Measurements from ENCODE around the gene RSPH9. TPM values are rescaled to one million over a fixed set of nuclear protein-coding genes. Genes with fewer than 3 reads are reported as not detected.

RSPH9 gene
- total RNA-seq, 1 donor from 2014 or later: not detected

DNA sequence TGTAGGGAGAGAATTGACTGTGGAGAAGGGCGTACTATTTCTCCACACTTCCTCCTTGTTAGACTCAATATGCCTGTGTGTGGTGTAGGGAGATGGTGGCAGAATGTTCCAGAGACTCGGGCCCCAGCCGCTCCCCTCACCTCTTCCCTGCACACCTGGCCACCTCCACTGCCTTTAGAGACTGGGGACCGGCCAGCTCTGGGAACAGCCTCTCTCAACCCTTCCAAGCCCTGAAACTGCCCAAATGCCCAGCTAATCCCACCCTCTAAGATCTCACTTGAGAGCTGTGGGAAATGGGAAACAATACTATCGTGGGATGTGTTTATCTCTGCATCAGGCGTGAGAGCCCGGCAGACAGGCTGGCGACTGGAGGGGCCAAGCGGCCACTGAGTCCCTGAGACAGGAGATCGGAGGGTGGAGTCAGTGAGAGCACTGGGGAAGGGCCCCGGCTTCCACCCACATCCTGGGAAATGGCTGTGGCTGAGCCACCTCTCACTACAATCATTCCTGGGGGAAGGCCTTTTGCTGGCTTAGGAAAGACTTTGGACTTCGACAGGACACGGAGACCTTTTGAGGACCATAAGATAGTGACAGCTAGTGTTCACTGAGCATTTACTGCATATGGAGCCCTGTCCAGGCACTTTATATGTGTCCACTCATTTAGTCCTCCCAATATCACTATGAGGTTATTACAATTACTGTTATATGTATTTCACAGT is 73.7 kb downstream of the RSPH9 start:
- intact Hi-C loops (cut with micrococcal nuclease): loop anchor here (10.0 kb wide), 2 partner anchors 334 to 546 kb away; partner anchors contain the start of gene NFKBIE
- H3K9me3 Mint-ChIP-seq: no peaks in the 10 kb centered on the region
- DNase-seq: no peak
- peaks cover 5% of the 10 kb centered on the region for H3K27me3 Mint-ChIP-seq
- ChIA-PET POLR2A (interaction anchor here (0.6 to 1.4 kb wide), 5 partner anchors 12 to 205 kb away, joined by 3 read pairs; partner anchors contain the start of gene GTPBP2), CTCF (interaction anchor here (1.0 to 1.2 kb wide), 3 partner anchors 50 to 360 kb away, joined by 3 read pairs; no protein-coding TSS in a partner anchor)
- H3K36me3 Mint-ChIP-seq (ENCODE audit: low read depth): no peaks in the 10 kb centered on the region
- TF ChIP-seq, protein P1, sequence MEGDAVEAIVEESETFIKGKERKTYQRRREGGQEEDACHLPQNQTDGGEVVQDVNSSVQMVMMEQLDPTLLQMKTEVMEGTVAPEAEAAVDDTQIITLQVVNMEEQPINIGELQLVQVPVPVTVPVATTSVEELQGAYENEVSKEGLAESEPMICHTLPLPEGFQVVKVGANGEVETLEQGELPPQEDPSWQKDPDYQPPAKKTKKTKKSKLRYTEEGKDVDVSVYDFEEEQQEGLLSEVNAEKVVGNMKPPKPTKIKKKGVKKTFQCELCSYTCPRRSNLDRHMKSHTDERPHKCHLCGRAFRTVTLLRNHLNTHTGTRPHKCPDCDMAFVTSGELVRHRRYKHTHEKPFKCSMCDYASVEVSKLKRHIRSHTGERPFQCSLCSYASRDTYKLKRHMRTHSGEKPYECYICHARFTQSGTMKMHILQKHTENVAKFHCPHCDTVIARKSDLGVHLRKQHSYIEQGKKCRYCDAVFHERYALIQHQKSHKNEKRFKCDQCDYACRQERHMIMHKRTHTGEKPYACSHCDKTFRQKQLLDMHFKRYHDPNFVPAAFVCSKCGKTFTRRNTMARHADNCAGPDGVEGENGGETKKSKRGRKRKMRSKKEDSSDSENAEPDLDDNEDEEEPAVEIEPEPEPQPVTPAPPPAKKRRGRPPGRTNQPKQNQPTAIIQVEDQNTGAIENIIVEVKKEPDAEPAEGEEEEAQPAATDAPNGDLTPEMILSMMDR (IDR thresholded peaks at IDR 0.05): no peak
- no peak overlapping the region for H3K4me3 Mint-ChIP-seq
- H3K4me1 Mint-ChIP-seq: peaks cover 44% of the 10 kb centered on the region
- ATAC-seq (ENCODE audit: low read depth): no peak
- H3K27ac Mint-ChIP-seq: peak overlapping the region; percentile 30

DNA sequence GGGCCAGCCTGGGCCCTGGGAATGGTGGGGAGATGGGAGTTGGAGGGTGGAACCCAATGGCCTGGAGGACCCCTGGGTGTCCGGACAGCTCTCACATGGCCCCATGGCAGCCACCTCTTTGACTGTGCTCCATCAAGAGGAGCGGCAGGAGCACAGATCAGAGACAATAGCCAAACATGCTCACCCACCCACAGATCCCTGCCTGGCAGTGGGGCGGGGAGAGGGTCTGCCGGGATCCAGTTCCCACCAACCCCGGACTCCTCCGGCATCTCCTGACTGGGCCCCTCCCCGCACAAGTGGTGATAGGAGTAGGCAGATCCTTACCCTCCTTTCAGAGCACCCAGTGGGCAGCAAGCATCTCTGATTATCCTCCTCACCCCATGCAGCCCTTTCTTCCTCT is 74.7 kb downstream of the RSPH9 start:
- Mint-ChIP-seq H3K27me3 (peaks cover 5% of the 10 kb centered on the region), H3K36me3 (ENCODE audit: low read depth) (no peaks in the 10 kb centered on the region), H3K4me3 (no peak overlapping the region), H3K9me3 (no peaks in the 10 kb centered on the region), H3K4me1 (peaks cover 44% of the 10 kb centered on the region), H3K27ac (no peak overlapping the region)
- ATAC-seq (ENCODE audit: low read depth): no peak
- TF ChIP-seq, protein P1 (IDR thresholded peaks at IDR 0.05): no peak
- intact Hi-C loops (cut with micrococcal nuclease): loop anchor here (10.0 kb wide), 2 partner anchors 335 to 545 kb away; partner anchors contain the start of gene NFKBIE
- CTCF ChIA-PET: interaction anchor here (1.0 kb wide), 2 partner anchors 50 to 359 kb away, joined by 3 read pairs; no protein-coding TSS in a partner anchor
- no peak for DNase-seq
- POLR2A ChIA-PET: interaction anchor here (1.0 to 1.4 kb wide), 3 partner anchors 13 to 90 kb away, joined by 3 read pairs; partner anchors contain the start of gene GTPBP2

DNA sequence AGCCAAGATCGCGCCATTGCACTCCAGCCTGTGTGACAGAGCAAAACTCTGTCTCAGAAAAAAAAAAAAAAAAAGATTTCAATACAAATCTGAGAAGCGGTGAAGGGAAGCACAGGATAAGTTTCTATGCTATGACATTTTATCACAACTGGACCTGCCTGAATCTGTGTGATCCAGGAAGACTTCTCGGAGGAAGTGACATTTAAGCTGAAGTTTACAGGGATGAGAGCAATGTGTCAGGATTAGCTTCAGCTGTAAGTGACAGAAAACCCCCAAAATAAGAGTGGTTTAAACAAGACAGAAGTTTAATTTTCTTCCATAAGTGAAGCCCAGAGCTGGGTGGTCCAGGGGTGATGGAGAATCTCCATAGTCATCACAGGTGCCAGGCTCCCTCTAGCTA is 76.2 kb downstream of the RSPH9 start:
- ChIA-PET POLR2A (no interaction called here), CTCF (interaction anchor here (0.7 to 5.1 kb wide), 4 partner anchors 35 to 354 kb away, joined by 3 to 27 read pairs (median 10); no protein-coding TSS in a partner anchor)
- Mint-ChIP-seq H3K4me1 (peaks cover 43% of the 10 kb centered on the region), H3K27ac (no peak overlapping the region), H3K36me3 (ENCODE audit: low read depth) (no peaks in the 10 kb centered on the region), H3K4me3 (no peak overlapping the region), H3K9me3 (no peaks in the 10 kb centered on the region), H3K27me3 (peaks cover 5% of the 10 kb centered on the region)
- TF ChIP-seq, protein P1 (IDR thresholded peaks at IDR 0.05): no peak
- intact Hi-C loops (cut with micrococcal nuclease): loop anchor here (10.0 kb wide), 1 partner anchor 434 kb away; the partner anchor contains the start of gene CAPN11
- DNase-seq (no peak), ATAC-seq (ENCODE audit: low read depth) (no peak)

Other genes starting within 250 kb of the RSPH9 start
- 59.5 and 74.6 TPM in 2 replicates for gene ABCC10, start 217.5 kb upstream of the RSPH9 start, total RNA-seq
- 1.4 TPM in 2 replicates for gene DLK2, start 189.5 kb upstream of the RSPH9 start, total RNA-seq
- 36.0 and 45.3 TPM in 2 replicates for gene TJAP1, start 167.5 kb upstream of the RSPH9 start, total RNA-seq
- gene LRRC73, start 134.7 kb upstream of the RSPH9 start, total RNA-seq: 0.31 and 0.34 TPM in 2 replicates
- gene YIPF3, start 128.1 kb upstream of the RSPH9 start, total RNA-seq: 51.7 and 59.1 TPM in 2 replicates
- gene POLR1C, start 127.9 kb upstream of the RSPH9 start, total RNA-seq: 67.7 and 75.6 TPM in 2 replicates
- gene XPO5, start 69.0 kb upstream of the RSPH9 start, total RNA-seq: 54.4 and 59.4 TPM in 2 replicates
- gene POLH, start 68.9 kb upstream of the RSPH9 start, total RNA-seq: 23.3 and 26.5 TPM in 2 replicates
- gene GTPBP2, start 15.8 kb upstream of the RSPH9 start, total RNA-seq: 75.7 and 81.4 TPM in 2 replicates
- 40.1 and 40.5 TPM in 2 replicates for gene MAD2L1BP, start 9.2 kb upstream of the RSPH9 start, total RNA-seq
- gene MRPS18A, start 42.8 kb downstream of the RSPH9 start, total RNA-seq: 57.0 and 59.1 TPM in 2 replicates
- gene VEGFA, start 125.2 kb downstream of the RSPH9 start, total RNA-seq: 29.0 and 31.3 TPM in 2 replicates